H9 (cell line): Measurements from ENCODE around the gene MYOM3. TPM values are rescaled to one million over a fixed set of nuclear protein-coding genes. Genes with fewer than 3 reads are reported as not detected.

Experiments
- DNase-seq: peaks from one replicate; pipeline ENCODE4 v3.0.0-alpha.2; 2017
- H2AFZ ChIP-seq: one replicate; pipeline ENCODE4 v1.6.1; 2013; ENCODE audit warnings: mild to moderate bottlenecking, low read length, control low read depth, moderate library complexity
- H2AK5ac ChIP-seq: 2 replicates; pipeline ENCODE4 v1.6.1; 2013; ENCODE audit warnings: low read length, control low read depth, mixed read lengths; ENCODE audit not compliant: insufficient read length
- H2BK120ac ChIP-seq: one replicate; pipeline ENCODE4 v1.6.1; 2013; ENCODE audit warnings: low read depth, mild to moderate bottlenecking, low read length, control low read depth, inconsistent platforms; ENCODE audit not compliant: poor library complexity, severe bottlenecking
- H2BK12ac ChIP-seq: 2 replicates; pipeline ENCODE4 v1.6.1; 2013; ENCODE audit warnings: low read length, control low read depth, mixed read lengths, low read depth; ENCODE audit not compliant: insufficient read length
- H2BK15ac ChIP-seq: 2 replicates; pipeline ENCODE4 v1.6.1; 2013; ENCODE audit warnings: low read depth, low read length, control low read depth
- H2BK20ac ChIP-seq: one replicate; pipeline ENCODE4 v1.6.1; 2013; ENCODE audit warnings: low read depth, mild to moderate bottlenecking, low read length, control low read depth, inconsistent platforms; ENCODE audit not compliant: poor library complexity, severe bottlenecking
- H2BK5ac ChIP-seq: 2 replicates; pipeline ENCODE4 v1.6.1; 2013; ENCODE audit warnings: low read length, control low read depth, mixed read lengths; ENCODE audit not compliant: insufficient read length
- H3K14ac ChIP-seq: 2 replicates; pipeline ENCODE4 v1.6.1; 2013; ENCODE audit warnings: low read length, control low read depth; ENCODE audit not compliant: insufficient read depth
- H3K18ac ChIP-seq: 2 replicates; pipeline ENCODE4 v1.6.1; 2013; ENCODE audit warnings: low read depth, mild to moderate bottlenecking, mixed read lengths, low read length, control low read depth; ENCODE audit not compliant: insufficient read length
- H3K23ac ChIP-seq: 2 replicates; pipeline ENCODE4 v1.6.1; 2013; ENCODE audit warnings: low read length, control low read depth, mixed read lengths, low read depth; ENCODE audit not compliant: insufficient read length
- H3K23me2 ChIP-seq: 2 replicates; pipeline ENCODE4 v1.6.1; 2013; ENCODE audit warnings: low read depth, mild to moderate bottlenecking, mixed read lengths, low read length, control low read depth; ENCODE audit not compliant: insufficient read length, poor library complexity, severe bottlenecking
- H3K27ac ChIP-seq: 2 replicates; pipeline ENCODE4 v1.5.1; 2013; ENCODE audit warnings: low read length, control low read depth, mixed read lengths, low read depth; ENCODE audit not compliant: insufficient read length
- H3K27me3 ChIP-seq: 2 replicates; pipeline ENCODE4 v1.6.1; 2013; ENCODE audit warnings: low read length, control low read depth, inconsistent platforms; ENCODE audit not compliant: insufficient read depth
- H3K4ac ChIP-seq: 2 replicates; pipeline ENCODE4 v1.6.1; 2013; ENCODE audit warnings: low read depth, mild to moderate bottlenecking, control low read depth, inconsistent platforms, low read length, moderate library complexity
- H3K4me1 ChIP-seq: 2 replicates; pipeline ENCODE4 v1.6.1; 2013; ENCODE audit warnings: low read length, control low read depth, inconsistent platforms; ENCODE audit not compliant: insufficient read depth
- H3K4me2 ChIP-seq: 2 replicates; pipeline ENCODE4 v1.6.1; 2013; ENCODE audit warnings: low read length, control low read depth, mixed read lengths; ENCODE audit not compliant: insufficient read length, insufficient read depth
- H3K56ac ChIP-seq: 2 replicates; pipeline ENCODE4 v1.6.1; 2013; ENCODE audit warnings: low read depth, mild to moderate bottlenecking, mixed read lengths, low read length, control low read depth; ENCODE audit not compliant: insufficient read length
- H3K79me1 ChIP-seq: 2 replicates; pipeline ENCODE4 v1.6.1; 2013; ENCODE audit warnings: low read depth, mild to moderate bottlenecking, moderate library complexity, low read length, control low read depth, inconsistent platforms; ENCODE audit not compliant: insufficient read depth, poor library complexity, severe bottlenecking
- H3K79me2 ChIP-seq: 2 replicates; pipeline ENCODE4 v1.6.1; 2013; ENCODE audit warnings: low read length, control low read depth, inconsistent platforms; ENCODE audit not compliant: insufficient read depth
- H3K9ac ChIP-seq: 2 replicates; pipeline ENCODE4 v1.6.1; 2013; ENCODE audit warnings: low read length, control low read depth, mixed read lengths; ENCODE audit not compliant: insufficient read length; ENCODE audit errors: extremely low read depth
- H3K9me3 ChIP-seq: one replicate; pipeline ENCODE4 v1.6.1; 2013; ENCODE audit warnings: low read depth, low read length, inconsistent platforms; ENCODE audit not compliant: control insufficient read depth
- H3T11ph ChIP-seq: one replicate; pipeline ENCODE4 v1.6.1; 2013; ENCODE audit warnings: mild to moderate bottlenecking, low read length, control low read depth, inconsistent platforms
- H4K20me1 ChIP-seq: one replicate; pipeline ENCODE4 v1.6.1; 2013; ENCODE audit not compliant: control insufficient read depth, insufficient read length, insufficient read depth
- H4K5ac ChIP-seq: 2 replicates; pipeline ENCODE4 v1.6.1; 2013; ENCODE audit warnings: low read depth, mild to moderate bottlenecking, mixed read lengths, low read length, control low read depth; ENCODE audit not compliant: insufficient read length
- H4K8ac ChIP-seq: replicated peaks from 2 replicates; pipeline ENCODE4 v1.6.1; 2013; ENCODE audit warnings: low read length, control low read depth, mixed read lengths, low read depth; ENCODE audit not compliant: insufficient read length
- H4K91ac ChIP-seq: 2 replicates; pipeline ENCODE4 v1.6.1; 2013; ENCODE audit warnings: low read depth, mild to moderate bottlenecking, moderate library complexity, mixed read lengths, low read length, control low read depth; ENCODE audit not compliant: insufficient read length
- H3K27ac Mint-ChIP-seq, 3 experiments: 2 replicates in 2 of 3; 3 replicates in 1 of 3; pipeline ENCODE4 v1.8.0; 2020 to 2021; ENCODE audit warnings: mixed read lengths in 3 of 3, mild to moderate bottlenecking in 1 of 3, moderate library complexity in 1 of 3
- H3K27me3 Mint-ChIP-seq: 2 replicates; pipeline ENCODE4 v1.8.0; 2021; ENCODE audit warnings: low read depth, mild to moderate bottlenecking, moderate library complexity, mixed read lengths
- H3K36me3 Mint-ChIP-seq, 3 experiments: 2 replicates in 2 of 3; 3 replicates in 1 of 3; pipeline ENCODE4 v1.8.0; 2020 to 2021; ENCODE audit warnings: low read depth in 3 of 3, mixed read lengths in 3 of 3; ENCODE audit not compliant: insufficient read depth in 1 of 3
- H3K4me1 Mint-ChIP-seq, 2 experiments: 2 replicates each; pipeline ENCODE4 v1.8.0; 2020; ENCODE audit warnings: mixed read lengths in 2 of 2
- H3K4me3 Mint-ChIP-seq, 2 experiments: 2 replicates in 1 of 2; 3 replicates in 1 of 2; pipeline ENCODE4 v1.8.0; 2020 to 2021; ENCODE audit warnings: mild to moderate bottlenecking in 2 of 2, mixed read lengths in 2 of 2, moderate library complexity in 1 of 2
- H3K9me3 Mint-ChIP-seq, 2 experiments: 2 replicates in 1 of 2; 3 replicates in 1 of 2; pipeline ENCODE4 v1.8.0; 2020; ENCODE audit warnings: mild to moderate bottlenecking in 2 of 2, mixed read lengths in 2 of 2, moderate library complexity in 1 of 2
- CTCF ChIP-seq: fragments of 200-600 bp; sonication (generic); conservative IDR thresholded peaks from 3 replicates; pipeline ENCODE4 v1.8.0; 2021; ENCODE audit warnings: antibody characterized with exemption, mild to moderate bottlenecking
- WGBS: extraction: QIAGEN DNeasy Blood & Tissue Kit; methylation state at CpG from one replicate; pipeline ENCODE4 v1.1.7; 2013; ENCODE audit warnings: missing lambda C conversion rate, low lambda C conversion rate, mixed read lengths; ENCODE audit not compliant: insufficient read length; ENCODE audit errors: extremely low coverage; 5-methylcytosine and 5-hydroxymethylcytosine counted together
- total RNA-seq: library from RNA; stranded (reverse); gene quantifications from 2 replicates; pipeline ENCODE4 v1.2.1, GENCODE V29; 2021

The MYOM3 gene
- total RNA-seq, 1 experiment from 2014 or later, result 0.11 TPM

- H4K91ac ChIP-seq, result no peak overlapping the region
- WGBS, result no CpG with 5 or more reads among the region's 7 CpGs
- H3K79me2 ChIP-seq, result no peaks in the 10 kb centered on the region
- H4K5ac ChIP-seq, result no peak overlapping the region
- no peak overlapping the region for H3K9ac ChIP-seq
- Mint-ChIP-seq H3K4me1 (peaks cover 0 to 2% of the 10 kb centered on the region in 2 experiments; a peak in 2 of 4 replicates), H3K36me3 (no peaks in the 10 kb centered on the region), H3K27ac (no peak overlapping the region), H3K9me3 (no peaks in the 10 kb centered on the region), H3K27me3 (no peaks in the 10 kb centered on the region), H3K4me3 (no peak overlapping the region)
- H2BK120ac ChIP-seq, result no peak overlapping the region
- H4K8ac ChIP-seq, result no peak overlapping the region
- H2BK20ac ChIP-seq, result no peak overlapping the region
- no peaks in the 10 kb centered on the region for H3K79me1 ChIP-seq
- no peaks in the 10 kb centered on the region for H3K4me1 ChIP-seq
- H3K56ac ChIP-seq, result no peak overlapping the region
- no peak overlapping the region for H3K14ac ChIP-seq
- no peak overlapping the region for H2BK12ac ChIP-seq
- H3K9me3 ChIP-seq, result no peaks in the 10 kb centered on the region
- H3K23me2 ChIP-seq, result no peaks in the 10 kb centered on the region
- no peaks in the 10 kb centered on the region for H4K20me1 ChIP-seq
- H3K27me3 ChIP-seq, result no peaks in the 10 kb centered on the region
- H2BK5ac ChIP-seq, result no peak overlapping the region
- no peak overlapping the region for H3K23ac ChIP-seq
- no peak overlapping the region for H3K4ac ChIP-seq
- no peak overlapping the region for H3K18ac ChIP-seq
- no peak overlapping the region for H3K27ac ChIP-seq
- TF ChIP-seq CTCF, result no peak
- H2AFZ ChIP-seq, result no peak overlapping the region
- H2BK15ac ChIP-seq, result no peak overlapping the region
- no peak overlapping the region for H2AK5ac ChIP-seq
- no peak overlapping the region for H3T11ph ChIP-seq
- no peak for DNase-seq
- no peak overlapping the region for H3K4me2 ChIP-seq
Observed at GRCh38 chr1:24051206-24051945, 60.6 kb downstream of the MYOM3 start.
